Testis (tissue), 2 donors: ENCODE data around the gene USF2.

Experiments
- POLR2A ChIP-seq: fragments of 450-650 bp; IDR thresholded peaks from one replicate; pipeline ENCODE4 v1.6.1; 2017; ENCODE audit warnings: antibody characterized with exemption, mild to moderate bottlenecking, moderate library complexity
- TF ChIP-seq, protein P1 (sequence below), 3 experiments: fragments of 450-650 bp in 2 of 3; fragments of 200-600 bp in 1 of 3; sonication (generic) in 1 of 3; IDR thresholded peaks; one replicate each; pipeline ENCODE4 v1.5.1; 2016 to 2019; ENCODE audit warnings: antibody characterized with exemption in 3 of 3, mild to moderate bottlenecking in 2 of 3, moderate library complexity in 1 of 3

DNA sequence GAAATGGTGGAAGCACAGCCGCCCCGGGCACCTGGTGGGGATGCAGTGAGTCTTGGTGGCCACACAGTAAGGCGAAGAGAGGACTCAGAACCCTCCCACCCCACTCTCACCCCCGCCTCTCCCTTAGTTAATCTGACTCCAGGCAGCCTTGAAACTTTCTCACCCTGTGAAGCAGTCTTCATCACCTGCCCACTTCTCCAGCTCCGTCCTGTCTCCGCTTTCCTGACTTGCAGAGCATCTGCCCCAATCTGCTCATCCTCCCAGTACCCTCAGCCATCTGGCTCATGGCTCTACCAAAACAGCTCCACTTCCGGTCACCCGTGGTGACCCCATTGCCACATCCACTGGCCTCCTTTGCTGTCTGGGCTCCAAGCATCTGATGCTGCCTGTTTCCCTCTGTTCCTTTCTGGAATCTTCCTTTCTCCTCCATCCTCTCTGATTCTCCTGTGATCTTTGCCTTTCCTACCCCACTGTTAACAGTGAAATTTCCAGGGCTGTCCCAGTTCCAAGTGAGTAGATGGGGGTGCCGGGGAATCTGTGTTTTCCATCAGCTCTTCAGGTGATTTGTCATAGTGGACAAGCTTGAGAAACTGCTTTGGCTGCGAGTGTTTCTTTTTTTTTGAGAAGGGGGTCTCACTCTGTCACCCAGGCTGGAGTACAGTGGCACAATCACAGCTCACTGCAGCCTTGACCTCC is 4.3 kb downstream of the USF2 start:
- TF ChIP-seq, protein P1, sequence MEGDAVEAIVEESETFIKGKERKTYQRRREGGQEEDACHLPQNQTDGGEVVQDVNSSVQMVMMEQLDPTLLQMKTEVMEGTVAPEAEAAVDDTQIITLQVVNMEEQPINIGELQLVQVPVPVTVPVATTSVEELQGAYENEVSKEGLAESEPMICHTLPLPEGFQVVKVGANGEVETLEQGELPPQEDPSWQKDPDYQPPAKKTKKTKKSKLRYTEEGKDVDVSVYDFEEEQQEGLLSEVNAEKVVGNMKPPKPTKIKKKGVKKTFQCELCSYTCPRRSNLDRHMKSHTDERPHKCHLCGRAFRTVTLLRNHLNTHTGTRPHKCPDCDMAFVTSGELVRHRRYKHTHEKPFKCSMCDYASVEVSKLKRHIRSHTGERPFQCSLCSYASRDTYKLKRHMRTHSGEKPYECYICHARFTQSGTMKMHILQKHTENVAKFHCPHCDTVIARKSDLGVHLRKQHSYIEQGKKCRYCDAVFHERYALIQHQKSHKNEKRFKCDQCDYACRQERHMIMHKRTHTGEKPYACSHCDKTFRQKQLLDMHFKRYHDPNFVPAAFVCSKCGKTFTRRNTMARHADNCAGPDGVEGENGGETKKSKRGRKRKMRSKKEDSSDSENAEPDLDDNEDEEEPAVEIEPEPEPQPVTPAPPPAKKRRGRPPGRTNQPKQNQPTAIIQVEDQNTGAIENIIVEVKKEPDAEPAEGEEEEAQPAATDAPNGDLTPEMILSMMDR (IDR thresholded peaks at IDR 0.05), result no peak
- no peak for TF ChIP-seq POLR2A
